KMS-11 (cell line): ENCODE results near the gene GINM1.

Experiments
- H2AFZ ChIP-seq: fragments of 200-600 bp; sonication (generic); 2 replicates; pipeline ENCODE4 v1.6.1; 2016; ENCODE audit warnings: antibody characterized with exemption, mixed run types, low read depth
- H3K27ac ChIP-seq: fragments of 200-600 bp; sonication (generic); 2 replicates; pipeline ENCODE4 v1.6.1; 2016; ENCODE audit warnings: mild to moderate bottlenecking, mixed run types
- H3K27me3 ChIP-seq: fragments of 200-600 bp; sonication (generic); 2 replicates; pipeline ENCODE4 v1.6.1; 2017; ENCODE audit warnings: mild to moderate bottlenecking, low read depth, mixed run types, moderate library complexity; ENCODE audit not compliant: insufficient read depth
- H3K36me3 ChIP-seq: fragments of 200-600 bp; sonication (generic); 2 replicates; pipeline ENCODE4 v1.6.1; 2017; ENCODE audit warnings: mild to moderate bottlenecking, mixed run types; ENCODE audit not compliant: insufficient read depth
- H3K4me1 ChIP-seq: fragments of 200-600 bp; sonication (generic); 2 replicates; pipeline ENCODE4 v1.6.1; 2016; ENCODE audit warnings: mild to moderate bottlenecking, low read depth, mixed run types; ENCODE audit not compliant: poor library complexity, severe bottlenecking
- H3K4me2 ChIP-seq: fragments of 200-600 bp; sonication (generic); 2 replicates; pipeline ENCODE4 v1.7.0; 2016; ENCODE audit warnings: mild to moderate bottlenecking, mixed run types
- H3K4me3 ChIP-seq: fragments of 200-600 bp; sonication (generic); IDR thresholded peaks from 2 replicates; pipeline ENCODE4 v1.6.1; 2017; ENCODE audit warnings: low read depth, low read length, mixed read lengths; ENCODE audit not compliant: insufficient read depth
- H3K79me2 ChIP-seq: fragments of 200-600 bp; sonication (generic); 2 replicates; pipeline ENCODE4 v1.6.1; 2016; ENCODE audit warnings: low read depth, mixed run types; ENCODE audit not compliant: insufficient read depth
- H3K9ac ChIP-seq: fragments of 200-600 bp; sonication (generic); 2 replicates; pipeline ENCODE4 v1.6.1; 2016; ENCODE audit warnings: mild to moderate bottlenecking, mixed run types
- H4K20me1 ChIP-seq: fragments of 200-600 bp; sonication (generic); 2 replicates; pipeline ENCODE4 v1.6.1; 2016; ENCODE audit warnings: mild to moderate bottlenecking, mixed run types; ENCODE audit not compliant: insufficient read depth
- CTCF ChIP-seq: fragments of 200-600 bp; sonication (generic); conservative IDR thresholded peaks from 2 replicates; pipeline ENCODE4 v1.6.1; 2017; ENCODE audit warnings: low read depth, mild to moderate bottlenecking, antibody characterized with exemption, low read length, moderate library complexity, mixed read lengths

GINM1 gene

GRCh38 chr6:149563928-149564325 is 2.2 kb upstream of the GINM1 start:
- Histone ChIP-seq H3K27ac (no peak overlapping the region), H3K4me3 (no peak overlapping the region), H3K79me2 (no peaks in the 10 kb centered on the region)

GRCh38 chr6:149566410-149567193 is 427 bp downstream of the GINM1 start:
- Histone ChIP-seq H3K4me1 (peaks cover 24% of the 10 kb centered on the region), H3K9ac (peak overlapping the region; percentile 68; the same call in 1 of the 2 replicates), H3K36me3 (no peaks in the 10 kb centered on the region), H3K27me3 (peaks cover 27% of the 10 kb centered on the region; the same call in 1 of the 2 replicates), H2AFZ (peak overlapping the region; percentile 96), H3K27ac (peak overlapping the region; percentile 36; the same call in 1 of the 2 replicates), H3K4me3 (no peak overlapping the region), H3K4me2 (peak overlapping the region; percentile 77), H3K79me2 (no peaks in the 10 kb centered on the region), H4K20me1 (no peaks in the 10 kb centered on the region)
- no peak for TF ChIP-seq CTCF

More at GRCh38 chr6:149563928-149564325, 2.2 kb upstream of the GINM1 start:
- Histone ChIP-seq H3K9ac (no peak overlapping the region), H3K4me1 (peaks cover 24% of the 10 kb centered on the region), H3K4me2 (no peak overlapping the region; the same call in 1 of the 2 replicates), H2AFZ (no peak overlapping the region), H3K27me3 (peaks cover 35% of the 10 kb centered on the region; the same call in 1 of the 2 replicates), H3K36me3 (no peaks in the 10 kb centered on the region), H4K20me1 (0 out of 2 replicates have a peak, but pooled peaks cover 3% of the 10 kb centered on the region)
- no peak for TF ChIP-seq CTCF

- Histone ChIP-seq H2AFZ (peak overlapping the region; percentile 96), H4K20me1 (no peaks in the 10 kb centered on the region), H3K4me1 (peaks cover 24% of the 10 kb centered on the region), H3K27me3 (peaks cover 24% of the 10 kb centered on the region; the same call in 1 of the 2 replicates), H3K36me3 (no peaks in the 10 kb centered on the region), H3K27ac (no peak overlapping the region; the same call in 1 of the 2 replicates), H3K4me3 (no peak overlapping the region), H3K9ac (peak overlapping the region; percentile 68; the same call in 1 of the 2 replicates), H3K79me2 (no peaks in the 10 kb centered on the region), H3K4me2 (peak overlapping the region; percentile 77)
- TF ChIP-seq CTCF, result no peak
Observed at GRCh38 chr6:149567194-149567586, 1.0 kb downstream of the GINM1 start.

GRCh38 chr6:149567945-149568585 is 1.9 kb downstream of the GINM1 start:
- Histone ChIP-seq H3K36me3 (no peaks in the 10 kb centered on the region), H3K4me3 (no peak overlapping the region), H3K79me2 (no peaks in the 10 kb centered on the region), H3K4me2 (peak overlapping the region; percentile 77; the same call in 1 of the 2 replicates), H3K4me1 (peaks cover 24% of the 10 kb centered on the region), H3K9ac (no peak overlapping the region), H2AFZ (no peak overlapping the region), H3K27ac (no peak overlapping the region), H3K27me3 (peaks cover 16% of the 10 kb centered on the region; the same call in 1 of the 2 replicates), H4K20me1 (no peaks in the 10 kb centered on the region)
- TF ChIP-seq CTCF, result no peak
